Measurements from ENCODE around the gene FNDC3A.
"Not testable (repeated sequence)": the region's sequence is repeated elsewhere in the genome, so short reads cannot be mapped to it uniquely, and the experiment has no call there.

The FNDC3A gene

GRCh38 chr13:49146950-49147355 is 171.2 kb downstream of the FNDC3A start:
- H3K79me1 ChIP-seq (replicated peaks; ENCODE audit: low read length, poor library complexity, severe bottlenecking): peaks cover 10% of the 10 kb centered on the region
- WGBS: 43% methylated on average over 1 of the region's 2 CpGs
- H3K4me1 ChIP-seq (ENCODE audit: control insufficient read depth, insufficient read depth, low read depth, low read length): peaks cover 1% of the 10 kb centered on the region
- no peak overlapping the region for H2AK5ac ChIP-seq (ENCODE audit: low read length, severe bottlenecking)
- H3K36me3 ChIP-seq (ENCODE audit: control insufficient read depth in 1 of 2, insufficient read depth in 2 of 2, low read depth in 1 of 2, low read length in 2 of 2): peaks cover 9 to 64% of the 10 kb centered on the region in 2 experiments
- no peak overlapping the region for H2AFZ ChIP-seq (ENCODE audit: low read depth, low read length)
- H3K4me3 ChIP-seq (ENCODE audit: insufficient read depth in 1 of 2, low read depth in 1 of 2, low read length in 2 of 2): peak overlapping the region in 1 of 2 experiments; percentile 69
- no peak overlapping the region for H2BK120ac ChIP-seq (ENCODE audit: low read depth, low read length)
- H3K4me2 ChIP-seq (ENCODE audit: low read length, poor library complexity, severe bottlenecking): peak overlapping the region; percentile 16
- peak overlapping the region; percentile 91 for H3K9ac ChIP-seq (ENCODE audit: low read length)
- no peak overlapping the region for H3K18ac ChIP-seq (ENCODE audit: low read depth in 1 of 2, low read length in 2 of 2)
- H4K91ac ChIP-seq (ENCODE audit: low read length): no peak overlapping the region
- H3K4ac ChIP-seq (ENCODE audit: low read depth in 1 of 2, low read length in 2 of 2): no peak overlapping the region
- H3K27ac ChIP-seq (ENCODE audit: low read length, poor library complexity, severe bottlenecking): peak overlapping the region; percentile 42
- H3K27me3 ChIP-seq (ENCODE audit: control insufficient read depth in 1 of 2, insufficient read depth in 1 of 2, low read length in 2 of 2): no peaks in the 10 kb centered on the region
- no peak overlapping the region for H2BK12ac ChIP-seq (ENCODE audit: low read length in 2 of 2)
- H3K14ac ChIP-seq (ENCODE audit: low read length in 2 of 2): no peak overlapping the region
- no peak overlapping the region for H3K23ac ChIP-seq (ENCODE audit: low read length in 2 of 2)
- no peak overlapping the region for H2BK15ac ChIP-seq (ENCODE audit: low read depth, poor library complexity, severe bottlenecking)
- peak; percentile 74 for DNase-seq
- no peak overlapping the region for H4K8ac ChIP-seq (ENCODE audit: low read length)
- peaks cover 27% of the 10 kb centered on the region for H3K9me3 ChIP-seq (ENCODE audit: control insufficient read depth, low read length)
- H2BK5ac ChIP-seq (ENCODE audit: low read depth, low read length, poor library complexity, severe bottlenecking): no peak overlapping the region

DNA sequence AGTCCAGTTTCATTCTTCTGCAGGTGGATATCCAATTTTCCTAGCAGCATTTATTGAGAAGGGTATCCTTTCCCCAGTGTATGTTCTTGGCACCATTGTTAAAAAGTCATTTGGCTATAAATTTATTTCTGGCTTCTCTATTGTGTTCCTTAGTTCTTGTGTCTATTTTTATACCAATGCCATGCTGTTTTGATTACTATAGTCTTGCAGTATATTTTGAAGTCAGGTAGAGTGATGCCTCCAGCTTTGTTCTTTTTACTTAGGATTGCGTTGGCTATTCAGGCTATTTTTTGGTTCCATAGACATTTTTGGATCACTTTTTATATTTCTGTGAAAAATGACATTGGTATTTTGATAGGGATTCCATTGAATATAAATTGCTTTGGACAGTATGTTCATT is 172.7 kb downstream of the FNDC3A start:
- Histone ChIP-seq H3K27me3 (ENCODE audit: control insufficient read depth in 1 of 2, insufficient read depth in 1 of 2, low read length in 2 of 2) (no peaks in the 10 kb centered on the region), H2AFZ (ENCODE audit: low read depth, low read length) (no peak overlapping the region), H2AK5ac (ENCODE audit: low read length, severe bottlenecking) (no peak overlapping the region), H3K9me3 (ENCODE audit: control insufficient read depth, low read length) (peaks cover 29% of the 10 kb centered on the region), H3K4ac (ENCODE audit: low read depth in 1 of 2, low read length in 2 of 2) (no peak overlapping the region), H3K4me3 (ENCODE audit: insufficient read depth in 1 of 2, low read depth in 1 of 2, low read length in 2 of 2) (no peak overlapping the region), H3K18ac (ENCODE audit: low read depth in 1 of 2, low read length in 2 of 2) (no peak overlapping the region), H3K4me1 (ENCODE audit: control insufficient read depth, insufficient read depth, low read depth, low read length) (peaks cover 1% of the 10 kb centered on the region), H2BK5ac (ENCODE audit: low read depth, low read length, poor library complexity, severe bottlenecking) (no peak overlapping the region), H3K79me1 (replicated peaks; ENCODE audit: low read length, poor library complexity, severe bottlenecking) (peaks cover 6% of the 10 kb centered on the region), H2BK15ac (ENCODE audit: low read depth, poor library complexity, severe bottlenecking) (no peak overlapping the region), H3K36me3 (ENCODE audit: control insufficient read depth in 1 of 2, insufficient read depth in 2 of 2, low read depth in 1 of 2, low read length in 2 of 2) (peaks cover 9 to 62% of the 10 kb centered on the region in 2 experiments), H3K23ac (ENCODE audit: low read length in 2 of 2) (no peak overlapping the region), H3K27ac (ENCODE audit: low read length, poor library complexity, severe bottlenecking) (no peak overlapping the region), H3K9ac (ENCODE audit: low read length) (no peak overlapping the region), H4K91ac (ENCODE audit: low read length) (no peak overlapping the region), H2BK12ac (ENCODE audit: low read length in 2 of 2) (no peak overlapping the region), H3K4me2 (ENCODE audit: low read length, poor library complexity, severe bottlenecking) (no peak overlapping the region), H3K14ac (ENCODE audit: low read length in 2 of 2) (no peak overlapping the region), H4K8ac (ENCODE audit: low read length) (no peak overlapping the region), H2BK120ac (ENCODE audit: low read depth, low read length) (no peak overlapping the region)
- 89% methylated on average over 1 of the region's 1 CpG for WGBS
- DNase-seq: no peak

DNA sequence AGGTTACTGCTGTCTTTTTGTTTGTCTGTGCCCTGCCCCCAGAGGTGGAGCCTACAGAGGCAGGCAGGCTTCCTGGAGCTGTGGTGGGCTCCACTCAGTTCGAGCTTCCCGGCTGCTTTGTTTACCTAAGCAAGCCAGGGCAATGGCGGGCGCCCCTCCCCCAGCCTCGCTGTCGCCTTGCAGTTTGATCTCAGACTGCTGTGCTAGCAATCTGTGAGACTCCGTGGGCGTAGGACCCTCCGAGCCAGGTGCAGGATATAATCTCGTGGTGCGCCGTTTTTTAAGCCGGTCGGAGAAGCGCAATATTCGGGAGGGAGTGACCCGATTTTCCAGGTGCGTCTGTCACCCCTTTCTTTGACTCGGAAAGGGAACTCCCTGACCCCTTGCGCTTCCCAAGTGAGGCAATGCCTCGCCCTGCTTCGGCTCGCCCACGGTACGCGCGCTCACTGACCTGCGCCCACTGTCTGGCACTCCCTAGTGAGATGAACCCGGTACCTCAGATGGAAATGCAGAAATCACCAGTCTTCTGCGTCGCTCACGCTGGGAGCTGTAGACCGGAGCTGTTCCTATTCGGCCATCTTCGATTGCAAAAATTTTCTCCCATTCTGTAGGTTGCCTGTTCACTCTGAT is 182.4 kb downstream of the FNDC3A start:
- H2BK120ac ChIP-seq (ENCODE audit: low read depth, low read length); H3K4me1 ChIP-seq (ENCODE audit: control insufficient read depth, insufficient read depth, low read depth, low read length); H3K4me2 ChIP-seq (ENCODE audit: low read length, poor library complexity, severe bottlenecking); H2BK5ac ChIP-seq (ENCODE audit: low read depth, low read length, poor library complexity, severe bottlenecking); H2AFZ ChIP-seq (ENCODE audit: low read depth, low read length); H3K9me3 ChIP-seq (ENCODE audit: control insufficient read depth, low read length); H3K36me3 ChIP-seq (ENCODE audit: control insufficient read depth in 1 of 2, insufficient read depth in 2 of 2, low read depth in 1 of 2, low read length in 2 of 2); H3K4me3 ChIP-seq (ENCODE audit: insufficient read depth in 1 of 2, low read depth in 1 of 2, low read length in 2 of 2); H3K79me1 ChIP-seq (replicated peaks; ENCODE audit: low read length, poor library complexity, severe bottlenecking); H3K14ac ChIP-seq (ENCODE audit: low read length in 2 of 2); H3K27me3 ChIP-seq (ENCODE audit: control insufficient read depth in 1 of 2, insufficient read depth in 1 of 2, low read length in 2 of 2); H3K23ac ChIP-seq (ENCODE audit: low read length in 2 of 2); DNase-seq; H3K4ac ChIP-seq (ENCODE audit: low read depth in 1 of 2, low read length in 2 of 2); H3K18ac ChIP-seq (ENCODE audit: low read depth in 1 of 2, low read length in 2 of 2); H3K9ac ChIP-seq (ENCODE audit: low read length); H3K27ac ChIP-seq (ENCODE audit: low read length, poor library complexity, severe bottlenecking); H4K91ac ChIP-seq (ENCODE audit: low read length); H2AK5ac ChIP-seq (ENCODE audit: low read length, severe bottlenecking); H2BK12ac ChIP-seq (ENCODE audit: low read length in 2 of 2); H4K8ac ChIP-seq (ENCODE audit: low read length); H2BK15ac ChIP-seq (ENCODE audit: low read depth, poor library complexity, severe bottlenecking): not testable (repeated sequence)
- 85% methylated on average over 35 of the region's 35 CpGs for WGBS

DNA sequence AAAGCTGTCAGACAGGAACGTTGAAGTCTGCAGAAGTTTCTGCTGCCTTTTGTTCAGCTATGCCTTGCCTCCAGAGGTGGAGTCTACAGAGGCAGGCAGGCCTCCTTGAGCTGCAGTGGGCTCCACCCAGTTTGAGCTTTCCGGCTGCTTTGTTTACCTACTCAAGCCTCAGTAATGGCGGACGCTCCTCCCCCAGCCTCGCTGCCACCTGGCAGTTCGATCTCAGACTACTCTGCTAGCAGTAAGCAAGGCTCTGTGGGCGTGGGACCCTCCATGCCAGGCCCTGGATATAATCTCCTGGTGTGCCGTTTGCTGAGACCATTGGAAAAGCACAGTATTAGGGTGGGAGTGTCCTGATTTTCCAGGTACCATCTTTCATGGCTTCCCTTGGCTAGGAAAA is 187.4 kb downstream of the FNDC3A start:
- not testable (repeated sequence) for H3K4me2 ChIP-seq (ENCODE audit: low read length, poor library complexity, severe bottlenecking); H4K91ac ChIP-seq (ENCODE audit: low read length); DNase-seq; H3K4me3 ChIP-seq (ENCODE audit: insufficient read depth in 1 of 2, low read depth in 1 of 2, low read length in 2 of 2); H3K4ac ChIP-seq (ENCODE audit: low read depth in 1 of 2, low read length in 2 of 2); H2BK12ac ChIP-seq (ENCODE audit: low read length in 2 of 2); H2BK5ac ChIP-seq (ENCODE audit: low read depth, low read length, poor library complexity, severe bottlenecking); H3K27ac ChIP-seq (ENCODE audit: low read length, poor library complexity, severe bottlenecking); H3K14ac ChIP-seq (ENCODE audit: low read length in 2 of 2); H3K23ac ChIP-seq (ENCODE audit: low read length in 2 of 2); H2BK120ac ChIP-seq (ENCODE audit: low read depth, low read length); H3K27me3 ChIP-seq (ENCODE audit: control insufficient read depth in 1 of 2, insufficient read depth in 1 of 2, low read length in 2 of 2); H3K4me1 ChIP-seq (ENCODE audit: control insufficient read depth, insufficient read depth, low read depth, low read length); H2BK15ac ChIP-seq (ENCODE audit: low read depth, poor library complexity, severe bottlenecking); H4K8ac ChIP-seq (ENCODE audit: low read length); H2AFZ ChIP-seq (ENCODE audit: low read depth, low read length); H2AK5ac ChIP-seq (ENCODE audit: low read length, severe bottlenecking); H3K18ac ChIP-seq (ENCODE audit: low read depth in 1 of 2, low read length in 2 of 2); H3K9ac ChIP-seq (ENCODE audit: low read length)
- WGBS: 98% methylated on average over 8 of the region's 8 CpGs
- Histone ChIP-seq H3K79me1 (replicated peaks; ENCODE audit: low read length, poor library complexity, severe bottlenecking) (peaks cover 25% of the 10 kb centered on the region), H3K9me3 (ENCODE audit: control insufficient read depth, low read length) (peaks cover 21% of the 10 kb centered on the region), H3K36me3 (ENCODE audit: control insufficient read depth in 1 of 2, insufficient read depth in 2 of 2, low read depth in 1 of 2, low read length in 2 of 2) (peaks cover 26 to 48% of the 10 kb centered on the region in 2 experiments)

Measured in mesenchymal stem cell (in vitro differentiated cells and primary cell).